Islet of Langerhans (tissue), 1 donor: Measurements from ENCODE around the gene SOX10.
"Not testable (repeated sequence)": the region's sequence is repeated elsewhere in the genome, so short reads cannot be mapped to it uniquely, and the experiment has no call there.

ENCODE experiments used
- FAIRE-seq: peaks from one replicate; lab custom pipeline; 2011; peaks lifted over from hg19 to GRCh38; lab: Jason Lieb, UNC

SOX10 gene

GRCh38 chr22:37985751-37986281, 1.5 kb upstream of the SOX10 start:
- no peak for FAIRE-seq

GRCh38 chr22:37985050-37985585, 763 bp upstream of the SOX10 start:
- FAIRE-seq: no peak

- no peak for FAIRE-seq
Measured at GRCh38 chr22:37982938-37983859, 1.2 kb downstream of the SOX10 start.

- FAIRE-seq: no peak
Measured at GRCh38 chr22:37982151-37982785, 2.1 kb downstream of the SOX10 start.

DNA sequence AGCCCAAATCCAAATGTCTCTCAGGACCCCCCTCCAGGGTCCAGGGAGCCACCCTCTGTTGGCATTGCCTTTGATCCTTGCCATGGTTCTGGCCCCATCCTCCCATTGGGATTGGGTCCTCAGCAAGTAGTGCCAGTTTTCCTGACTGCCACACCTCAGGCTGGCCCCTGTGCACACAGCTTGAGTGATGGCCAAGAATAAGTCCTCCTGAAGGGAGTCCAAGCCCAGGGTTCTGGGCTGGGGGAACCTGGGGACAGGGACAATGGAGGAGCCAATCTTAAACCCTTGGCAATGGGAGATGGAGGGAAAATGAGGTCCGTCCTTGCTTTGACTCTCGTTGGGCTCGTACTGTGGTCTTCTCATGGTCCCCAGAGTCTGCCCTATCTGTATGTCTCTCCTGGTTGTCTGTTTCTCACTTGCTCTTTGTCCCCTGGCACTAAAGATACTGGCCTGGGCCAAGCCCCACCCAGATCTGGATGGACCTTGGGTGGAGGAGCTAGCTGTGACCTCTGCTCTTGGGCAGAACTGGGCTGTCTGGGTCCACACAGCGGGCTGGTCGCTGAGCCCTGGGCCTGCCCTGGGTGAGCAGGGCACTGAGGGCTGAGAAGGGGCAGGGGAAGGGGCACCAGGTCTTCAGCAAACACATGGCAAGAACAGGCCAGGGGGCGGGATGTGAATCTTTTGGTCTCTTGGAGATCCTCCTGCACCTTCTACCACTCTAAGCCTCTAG, 2.9 kb downstream of the SOX10 start:
- no peak for FAIRE-seq

DNA sequence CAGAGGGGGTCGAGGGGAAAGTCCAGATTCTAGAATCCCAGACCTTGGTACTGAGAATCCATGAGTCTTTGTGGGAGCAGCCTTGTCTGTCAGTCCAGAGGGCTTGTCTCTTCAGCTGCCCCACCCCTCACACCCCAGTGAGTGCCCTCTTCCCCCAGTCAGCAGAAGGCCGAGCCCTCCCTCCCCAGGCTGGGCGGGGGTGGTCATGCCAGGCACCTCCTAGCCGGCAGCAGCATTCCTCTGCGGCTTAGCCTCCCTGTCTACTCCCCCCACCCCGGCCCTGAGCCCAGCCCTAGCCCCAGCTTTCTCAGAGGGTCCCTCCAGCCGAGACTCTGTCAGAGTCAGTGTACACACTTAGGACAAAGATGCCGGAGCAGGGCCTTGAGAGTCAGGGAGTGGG, 4.6 kb downstream of the SOX10 start:
- FAIRE-seq: no peak

GRCh38 chr22:37976547-37976946, 7.8 kb downstream of the SOX10 start:
- FAIRE-seq: no peak

DNA sequence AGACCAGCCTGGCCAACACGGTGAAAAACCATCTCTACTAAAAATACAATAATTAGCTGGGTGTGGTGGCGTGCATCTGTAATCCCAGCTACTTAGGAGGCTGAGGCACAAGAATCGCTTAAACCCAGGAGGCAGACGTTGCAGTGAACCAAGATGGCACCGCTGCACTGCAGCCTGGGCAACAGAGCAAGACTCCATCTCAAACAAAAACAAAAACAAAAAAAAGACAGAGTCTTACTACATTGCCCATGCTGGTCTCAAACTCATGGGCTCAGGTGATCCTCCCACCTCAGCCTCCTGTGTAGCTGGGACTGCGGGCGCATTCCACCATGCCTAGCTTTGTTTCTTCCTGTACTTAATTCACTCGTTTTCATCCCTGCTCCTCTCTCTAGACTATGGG, 8.3 kb downstream of the SOX10 start:
- FAIRE-seq: not testable (repeated sequence)

- no peak for FAIRE-seq
Measured at GRCh38 chr22:37975153-37975552, 9.2 kb downstream of the SOX10 start.

DNA sequence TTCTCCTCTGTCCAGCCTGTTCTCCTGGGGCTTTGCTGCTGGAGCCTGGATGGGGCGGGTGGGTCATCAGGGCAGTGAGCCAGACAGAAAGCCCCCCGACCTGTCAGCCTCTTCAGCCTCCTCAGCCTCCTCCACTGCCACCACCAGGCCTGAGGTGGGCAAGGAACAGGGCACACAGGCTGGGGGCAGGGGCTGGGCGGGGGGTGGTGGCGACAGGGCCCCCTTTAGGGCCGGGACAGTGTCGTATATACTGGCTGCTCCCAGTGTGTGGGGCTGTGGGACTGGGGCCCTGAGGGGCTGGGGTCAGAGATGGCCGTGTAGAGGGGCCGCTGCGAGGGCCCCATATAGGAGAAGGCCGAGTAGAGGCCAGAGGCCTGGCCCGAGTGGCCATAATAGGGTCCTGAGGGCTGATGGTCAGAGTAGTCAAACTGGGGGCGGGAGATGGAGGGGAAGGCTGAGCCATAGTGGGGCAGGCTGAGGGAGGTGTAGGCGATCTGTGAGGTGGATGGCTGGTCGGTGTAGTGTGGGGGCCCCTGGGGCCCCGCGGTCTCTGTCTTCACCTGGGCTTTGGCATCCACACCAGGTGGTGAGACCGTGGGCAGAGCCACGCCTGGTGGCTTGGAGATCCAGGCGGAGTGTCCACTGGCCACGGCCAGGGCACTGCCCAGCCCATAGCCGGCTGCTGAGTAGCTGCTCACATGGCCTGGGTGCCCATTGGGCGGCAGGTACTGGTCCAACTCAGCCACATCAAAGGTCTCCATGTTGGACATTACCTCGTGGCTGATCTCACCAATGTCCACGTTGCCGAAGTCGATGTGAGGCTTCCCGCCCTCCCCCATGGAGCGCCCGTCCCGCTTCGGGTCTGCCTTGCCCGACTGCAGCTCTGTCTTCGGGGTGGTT, 10.8 kb downstream of the SOX10 start:
- no peak for FAIRE-seq

DNA sequence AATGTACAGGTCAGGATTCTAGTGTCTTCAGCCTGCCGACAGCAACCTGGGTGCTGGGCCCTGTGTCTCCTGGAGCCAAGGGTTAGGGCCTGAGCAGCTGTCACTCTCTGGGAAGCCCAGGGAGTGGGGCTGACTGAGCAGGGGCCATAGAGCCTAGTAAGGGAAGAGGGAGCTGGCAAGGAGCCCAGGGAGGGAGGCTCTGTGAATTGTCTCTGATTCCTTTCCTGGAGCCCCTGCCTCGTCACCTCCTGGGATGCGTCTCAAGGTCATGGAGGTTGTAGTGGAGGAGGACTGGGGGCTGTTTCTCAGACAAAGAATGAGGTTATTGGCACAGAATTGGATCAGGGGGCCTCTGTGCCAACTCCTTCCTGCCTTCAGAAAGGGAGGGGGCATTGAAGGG, 11.8 kb downstream of the SOX10 start:
- no peak for FAIRE-seq

GRCh38 chr22:37971475-37972434, 12.6 kb downstream of the SOX10 start:
- no peak for FAIRE-seq

GRCh38 chr22:37970864-37971263, 13.5 kb downstream of the SOX10 start:
- no peak for FAIRE-seq

DNA sequence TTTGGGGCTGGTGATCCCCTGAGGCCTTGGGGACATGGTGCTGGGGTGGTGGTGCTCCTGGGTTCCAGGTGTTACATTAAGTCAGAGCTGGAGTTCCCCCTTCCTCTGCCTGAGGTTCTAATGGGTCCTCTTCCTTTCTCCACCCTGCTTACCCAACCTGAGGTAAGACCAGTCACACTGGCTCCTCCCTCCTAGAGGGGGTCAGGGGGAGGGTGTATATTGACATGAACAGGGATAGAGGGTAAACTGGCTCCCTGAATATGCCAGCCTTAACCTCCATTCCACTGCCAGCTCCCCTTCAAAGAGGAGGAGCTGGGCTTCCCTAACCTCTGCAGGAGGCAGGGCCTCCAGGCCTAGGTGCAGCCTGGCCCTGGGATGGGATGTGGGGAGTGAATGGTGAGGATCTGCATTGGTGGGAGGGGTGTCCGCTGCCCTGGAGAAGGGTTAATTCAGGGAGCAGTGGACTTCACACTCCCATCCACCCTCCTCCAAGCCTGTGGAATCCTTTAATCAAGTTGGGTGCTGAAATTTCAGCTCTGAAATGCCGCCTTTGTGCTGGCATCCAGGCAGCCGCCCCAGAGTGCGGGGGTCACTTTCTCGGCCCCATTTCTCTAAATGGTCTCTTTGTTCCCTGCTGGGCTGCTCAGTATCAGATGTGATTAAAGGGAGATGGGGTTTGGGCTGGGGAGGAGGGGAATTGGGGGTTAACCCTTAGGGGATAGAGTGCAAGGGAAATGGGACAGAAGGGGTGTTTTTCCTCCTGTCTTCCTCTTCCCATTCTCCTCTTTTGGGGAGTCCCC, 15.7 kb downstream of the SOX10 start:
- no peak for FAIRE-seq

- no peak for FAIRE-seq
Measured at GRCh38 chr22:37967637-37968451, 16.5 kb downstream of the SOX10 start.

DNA sequence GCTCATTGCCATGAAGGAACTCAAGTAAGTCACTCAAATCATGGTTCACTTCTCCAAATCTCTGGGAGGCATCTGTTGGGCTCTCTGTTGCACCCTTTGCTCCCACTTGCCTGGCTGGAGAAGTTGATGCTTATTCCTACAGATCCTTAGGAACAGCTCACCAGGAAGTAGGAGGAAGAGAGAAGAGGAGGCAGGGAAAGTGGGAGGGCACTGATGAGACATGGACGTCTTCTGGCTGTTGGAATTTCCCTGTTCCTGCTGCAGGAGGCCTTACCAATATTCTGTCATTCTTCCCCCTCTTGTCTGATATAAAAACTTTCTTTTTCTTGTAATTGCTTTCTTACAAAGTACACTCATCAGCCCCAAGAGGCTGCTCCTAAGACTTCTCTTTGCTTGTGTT, 17.2 kb downstream of the SOX10 start:
- FAIRE-seq: no peak

DNA sequence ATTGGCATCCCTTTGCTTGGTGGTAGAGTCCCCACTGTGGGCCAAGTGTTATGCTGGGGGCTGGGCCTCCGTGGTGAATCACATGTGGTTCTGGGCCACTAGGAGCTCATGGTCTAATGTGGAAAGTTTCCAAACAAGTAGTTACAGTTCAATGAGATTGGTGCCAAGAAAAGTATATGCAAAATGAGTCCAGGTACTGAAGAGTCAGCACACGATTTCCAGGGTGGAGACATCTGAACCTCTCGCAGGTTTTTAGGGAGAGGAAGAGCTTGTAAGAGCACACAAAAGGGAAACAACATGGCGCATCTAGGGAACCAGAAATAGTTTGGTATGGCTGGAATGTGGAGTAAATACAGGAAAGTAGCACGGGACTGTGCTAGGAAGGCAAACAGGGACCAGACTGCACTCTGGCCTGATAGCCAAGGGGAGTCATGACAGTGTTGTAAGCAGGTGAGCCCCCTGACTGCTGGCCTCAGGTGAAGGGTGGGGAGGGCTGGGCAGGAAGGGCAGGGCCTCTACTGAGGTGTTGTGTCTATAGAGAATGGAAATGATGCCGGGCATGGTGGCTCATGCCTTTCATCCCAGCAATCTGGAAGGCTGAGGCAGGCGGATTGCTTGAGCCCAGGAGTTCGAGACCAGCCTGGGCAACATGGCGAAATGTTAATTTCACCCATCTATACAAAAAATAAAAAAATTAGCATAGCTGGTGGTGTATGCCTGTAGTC, 18.3 kb downstream of the SOX10 start:
- FAIRE-seq: no peak

GRCh38 chr22:37961062-37961461, 23.3 kb downstream of the SOX10 start:
- FAIRE-seq: no peak
